Ishikawa (cell line): Measurements from ENCODE around the gene ADM5.

ENCODE experiments used
- CEBPB ChIP-seq: IDR thresholded peaks from 2 replicates; pipeline ENCODE4 v1.6.1; 2012
- CREB1 ChIP-seq: IDR thresholded peaks from 2 replicates; pipeline ENCODE4 v1.6.1; 2012; ENCODE audit warnings: low read depth
- EGR1 ChIP-seq: IDR thresholded peaks from 2 replicates; pipeline ENCODE4 v1.6.1; 2012
- EP300 ChIP-seq: IDR thresholded peaks from 2 replicates; pipeline ENCODE4 v1.6.1; 2012; ENCODE audit warnings: borderline replicate concordance
- FOXM1 ChIP-seq: IDR thresholded peaks from 2 replicates; pipeline ENCODE4 v1.6.1; 2012; ENCODE audit warnings: low read depth, borderline replicate concordance
- NFIC ChIP-seq: IDR thresholded peaks from 2 replicates; pipeline ENCODE4 v1.6.1; 2012
- RAD21 ChIP-seq: IDR thresholded peaks from 2 replicates; pipeline ENCODE4 v1.6.1; 2012; ENCODE audit warnings: low read depth
- TAF1 ChIP-seq: IDR thresholded peaks from 2 replicates; pipeline ENCODE4 v1.6.1; 2012; ENCODE audit warnings: low read depth, mild to moderate bottlenecking
- TEAD4 ChIP-seq: IDR thresholded peaks from 2 replicates; pipeline ENCODE4 v1.6.1; 2012
- YY1 ChIP-seq: IDR thresholded peaks from 2 replicates; pipeline ENCODE4 v1.6.1; 2012; ENCODE audit warnings: low read depth
- TF ChIP-seq, protein P1 (sequence below): IDR thresholded peaks from 2 replicates; pipeline ENCODE4 v1.6.1; 2012
- TF ChIP-seq, protein P2 (sequence below): IDR thresholded peaks from 2 replicates; pipeline ENCODE4 v1.6.1; 2012; ENCODE audit warnings: low read depth, mild to moderate bottlenecking

DNA sequence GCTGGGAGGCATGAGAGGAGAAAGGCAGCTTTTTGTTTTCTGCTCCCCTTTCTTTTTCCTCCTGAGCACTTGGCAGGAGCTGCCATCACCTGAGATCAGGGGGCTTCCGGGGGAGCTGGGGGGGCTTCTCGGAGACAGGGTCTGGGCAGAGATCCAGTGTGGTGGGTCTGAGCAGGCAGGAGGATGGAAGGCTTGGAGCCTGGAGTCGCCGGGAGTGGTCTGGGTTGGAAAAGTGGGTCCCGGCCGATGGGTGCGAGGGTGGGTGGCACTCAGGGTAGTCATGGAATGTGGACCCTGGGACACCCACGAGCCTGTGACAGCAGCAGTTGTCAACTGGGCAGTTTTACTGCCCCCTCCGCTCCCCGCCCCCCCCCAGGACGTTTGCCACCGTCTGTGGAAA, 2.2 kb upstream of the ADM5 start:
- TF ChIP-seq CEBPB (no peak), RAD21 (no peak), TAF1 (no peak), EP300 (no peak), NFIC (no peak), FOXM1 (no peak), YY1 (no peak), TEAD4 (no peak), EGR1 (no peak), CREB1 (no peak)
- TF ChIP-seq, protein P1, sequence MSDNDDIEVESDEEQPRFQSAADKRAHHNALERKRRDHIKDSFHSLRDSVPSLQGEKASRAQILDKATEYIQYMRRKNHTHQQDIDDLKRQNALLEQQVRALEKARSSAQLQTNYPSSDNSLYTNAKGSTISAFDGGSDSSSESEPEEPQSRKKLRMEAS: no peak
- TF ChIP-seq, protein P2, sequence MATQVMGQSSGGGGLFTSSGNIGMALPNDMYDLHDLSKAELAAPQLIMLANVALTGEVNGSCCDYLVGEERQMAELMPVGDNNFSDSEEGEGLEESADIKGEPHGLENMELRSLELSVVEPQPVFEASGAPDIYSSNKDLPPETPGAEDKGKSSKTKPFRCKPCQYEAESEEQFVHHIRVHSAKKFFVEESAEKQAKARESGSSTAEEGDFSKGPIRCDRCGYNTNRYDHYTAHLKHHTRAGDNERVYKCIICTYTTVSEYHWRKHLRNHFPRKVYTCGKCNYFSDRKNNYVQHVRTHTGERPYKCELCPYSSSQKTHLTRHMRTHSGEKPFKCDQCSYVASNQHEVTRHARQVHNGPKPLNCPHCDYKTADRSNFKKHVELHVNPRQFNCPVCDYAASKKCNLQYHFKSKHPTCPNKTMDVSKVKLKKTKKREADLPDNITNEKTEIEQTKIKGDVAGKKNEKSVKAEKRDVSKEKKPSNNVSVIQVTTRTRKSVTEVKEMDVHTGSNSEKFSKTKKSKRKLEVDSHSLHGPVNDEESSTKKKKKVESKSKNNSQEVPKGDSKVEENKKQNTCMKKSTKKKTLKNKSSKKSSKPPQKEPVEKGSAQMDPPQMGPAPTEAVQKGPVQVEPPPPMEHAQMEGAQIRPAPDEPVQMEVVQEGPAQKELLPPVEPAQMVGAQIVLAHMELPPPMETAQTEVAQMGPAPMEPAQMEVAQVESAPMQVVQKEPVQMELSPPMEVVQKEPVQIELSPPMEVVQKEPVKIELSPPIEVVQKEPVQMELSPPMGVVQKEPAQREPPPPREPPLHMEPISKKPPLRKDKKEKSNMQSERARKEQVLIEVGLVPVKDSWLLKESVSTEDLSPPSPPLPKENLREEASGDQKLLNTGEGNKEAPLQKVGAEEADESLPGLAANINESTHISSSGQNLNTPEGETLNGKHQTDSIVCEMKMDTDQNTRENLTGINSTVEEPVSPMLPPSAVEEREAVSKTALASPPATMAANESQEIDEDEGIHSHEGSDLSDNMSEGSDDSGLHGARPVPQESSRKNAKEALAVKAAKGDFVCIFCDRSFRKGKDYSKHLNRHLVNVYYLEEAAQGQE: no peak
